IPS DF 6.9 (cell line): ENCODE results near the gene ARHGAP24.
"Not testable (repeated sequence)": the region's sequence is repeated elsewhere in the genome, so short reads cannot be mapped to it uniquely, and the experiment has no call there.

Source experiments
- DNase-seq: peaks from one replicate; pipeline ENCODE4 v3.0.0-alpha.2; 2013; ENCODE audit warnings: low read depth, low spot score
- H3K27ac ChIP-seq: one replicate; pipeline ENCODE4 v1.5.1; 2013; ENCODE audit warnings: low read length, control low read depth
- H3K27me3 ChIP-seq: 2 replicates; pipeline ENCODE4 v1.6.1; 2013; ENCODE audit warnings: mild to moderate bottlenecking, low read length; ENCODE audit not compliant: control insufficient read depth, insufficient read depth
- H3K36me3 ChIP-seq: 2 replicates; pipeline ENCODE4 v1.6.1; 2013; ENCODE audit warnings: low read length; ENCODE audit not compliant: control insufficient read depth, insufficient read depth
- H3K4me1 ChIP-seq: 2 replicates; pipeline ENCODE4 v1.6.1; 2013; ENCODE audit warnings: low read length; ENCODE audit not compliant: control insufficient read depth, insufficient read depth
- H3K4me3 ChIP-seq: 2 replicates; pipeline ENCODE4 v1.5.1; 2013; ENCODE audit warnings: mild to moderate bottlenecking, low read length
- H3K9me3 ChIP-seq: 2 replicates; pipeline ENCODE4 v1.6.1; 2013; ENCODE audit warnings: low read length, inconsistent platforms; ENCODE audit not compliant: control insufficient read depth, insufficient read depth
- WGBS: extraction: QIAGEN DNeasy Blood & Tissue Kit; methylation state at CpG from one replicate; pipeline ENCODE4 v1.1.7; 2013; ENCODE audit warnings: mixed read lengths, missing lambda C conversion rate; ENCODE audit not compliant: insufficient read length, insufficient coverage; 5-methylcytosine and 5-hydroxymethylcytosine counted together

ARHGAP24 gene

GRCh38 chr4:85901500-85901899, 426.6 kb downstream of the ARHGAP24 start:
- Histone ChIP-seq H3K4me3 (no peak overlapping the region), H3K27me3 (no peaks in the 10 kb centered on the region), H3K36me3 (no peaks in the 10 kb centered on the region), H3K9me3 (no peaks in the 10 kb centered on the region), H3K4me1 (no peaks in the 10 kb centered on the region), H3K27ac (no peak overlapping the region)
- no peak for DNase-seq

- WGBS = no CpG with 5 or more reads among the region's 11 CpGs
- not testable (repeated sequence) for H3K36me3 ChIP-seq, H3K9me3 ChIP-seq, H3K27ac ChIP-seq, H3K27me3 ChIP-seq, H3K4me1 ChIP-seq, DNase-seq, H3K4me3 ChIP-seq
Observed at GRCh38 chr4:85902647-85903046, 427.7 kb downstream of the ARHGAP24 start.

GRCh38 chr4:85905761-85906160, 430.8 kb downstream of the ARHGAP24 start:
- no peaks in the 10 kb centered on the region for H3K36me3 ChIP-seq
- H3K27ac ChIP-seq = no peak overlapping the region
- H3K9me3 ChIP-seq = no peaks in the 10 kb centered on the region
- no peaks in the 10 kb centered on the region for H3K4me1 ChIP-seq
- WGBS = no CpG with 5 or more reads among the region's 2 CpGs
- no peak overlapping the region for H3K4me3 ChIP-seq
- no peak for DNase-seq
- H3K27me3 ChIP-seq = no peaks in the 10 kb centered on the region

GRCh38 chr4:85907001-85907400, 432.1 kb downstream of the ARHGAP24 start:
- WGBS = no CpG with 5 or more reads among the region's 2 CpGs
- Histone ChIP-seq H3K36me3 (no peaks in the 10 kb centered on the region), H3K4me1 (no peaks in the 10 kb centered on the region), H3K27me3 (no peaks in the 10 kb centered on the region), H3K4me3 (no peak overlapping the region), H3K27ac (no peak overlapping the region), H3K9me3 (no peaks in the 10 kb centered on the region)
- DNase-seq = no peak

GRCh38 chr4:85909851-85910250, 434.9 kb downstream of the ARHGAP24 start:
- H3K4me1 ChIP-seq = no peaks in the 10 kb centered on the region
- no peaks in the 10 kb centered on the region for H3K36me3 ChIP-seq
- no peak overlapping the region for H3K4me3 ChIP-seq
- no peak for DNase-seq
- H3K9me3 ChIP-seq = no peaks in the 10 kb centered on the region
- WGBS = no CpG with 5 or more reads among the region's 10 CpGs
- H3K27ac ChIP-seq = no peak overlapping the region
- no peaks in the 10 kb centered on the region for H3K27me3 ChIP-seq

DNA sequence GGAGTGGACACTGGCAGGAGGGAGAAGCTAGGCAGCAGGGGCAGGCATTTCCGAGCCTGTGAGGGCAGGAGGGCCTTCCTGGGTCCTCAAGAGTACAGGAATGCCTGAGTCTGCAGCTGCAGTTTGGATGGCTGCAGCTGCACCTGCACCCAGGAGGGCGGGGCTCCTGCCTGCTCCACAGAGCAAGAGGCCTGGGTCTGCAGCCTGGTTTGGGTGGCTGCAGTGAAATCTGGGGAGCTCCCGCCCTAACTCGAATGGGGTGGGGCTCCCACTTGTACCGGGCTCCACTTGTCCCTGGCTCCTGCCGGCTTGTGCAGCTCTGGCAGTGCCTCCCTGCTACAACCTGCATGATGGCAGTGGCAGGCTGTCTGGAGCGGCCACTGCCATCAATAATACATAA, 436.0 kb downstream of the ARHGAP24 start:
- Histone ChIP-seq H3K4me1 (no peaks in the 10 kb centered on the region), H3K27me3 (no peaks in the 10 kb centered on the region), H3K36me3 (no peaks in the 10 kb centered on the region), H3K9me3 (no peaks in the 10 kb centered on the region), H3K4me3 (no peak overlapping the region), H3K27ac (no peak overlapping the region)
- DNase-seq = no peak
- WGBS = no CpG with 5 or more reads among the region's 7 CpGs

DNA sequence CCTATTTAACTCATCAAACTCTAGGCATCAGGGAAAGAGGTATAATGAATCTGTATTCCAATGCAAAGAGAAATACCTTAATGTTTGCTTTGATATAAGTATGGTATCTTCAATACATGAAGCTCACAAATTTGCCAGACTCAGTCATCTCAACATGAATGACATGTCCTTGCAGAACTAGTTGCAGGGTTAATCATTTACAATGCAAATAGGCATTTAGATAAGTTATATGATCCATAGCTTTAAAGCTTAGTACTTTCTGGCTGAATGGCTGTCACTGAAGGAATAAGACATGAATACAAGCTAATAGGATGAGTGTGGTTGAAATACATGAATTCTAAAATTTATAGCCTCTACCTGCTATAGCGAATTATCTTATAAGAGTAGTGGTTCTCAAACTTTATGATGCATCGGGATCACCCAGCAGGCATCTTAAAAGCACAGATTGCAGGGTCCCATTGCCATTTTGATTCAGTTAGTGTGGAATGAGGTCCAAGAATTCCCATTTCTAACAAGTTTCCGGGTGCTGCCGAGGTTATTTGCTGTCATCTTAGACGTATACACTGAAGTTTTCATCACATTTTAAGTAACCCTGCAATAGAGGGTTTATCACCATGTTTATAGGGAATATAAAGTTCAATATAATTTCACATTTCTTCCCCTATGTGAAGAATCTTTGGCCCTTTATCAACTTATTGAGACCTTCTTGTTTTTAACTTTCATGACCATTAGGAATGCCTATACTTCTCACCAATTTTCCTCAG, 439.2 kb downstream of the ARHGAP24 start:
- Histone ChIP-seq H3K27me3 (no peaks in the 10 kb centered on the region), H3K9me3 (no peaks in the 10 kb centered on the region), H3K27ac (no peak overlapping the region), H3K4me1 (no peaks in the 10 kb centered on the region), H3K36me3 (no peaks in the 10 kb centered on the region), H3K4me3 (no peak overlapping the region)
- no CpG with 5 or more reads among the region's 5 CpGs for WGBS
- DNase-seq = no peak

DNA sequence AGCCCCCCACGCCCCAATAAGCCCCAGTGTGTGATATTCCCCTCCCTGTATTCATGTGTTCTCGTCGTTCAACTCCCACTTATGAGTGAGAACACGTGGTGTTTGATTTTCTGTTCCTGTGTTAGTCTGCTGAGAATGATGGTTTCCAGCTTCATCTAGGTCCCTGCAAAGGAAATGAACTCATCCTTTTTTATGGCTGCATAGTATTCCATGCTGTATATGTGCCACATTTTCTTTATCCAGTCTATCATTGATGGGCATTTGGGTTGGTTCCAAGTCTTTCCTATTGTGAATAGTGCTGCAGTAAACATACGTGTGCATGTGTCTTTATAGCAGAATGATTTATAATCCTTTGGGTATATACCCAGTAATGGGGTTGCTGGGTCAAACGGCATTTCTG, 440.6 kb downstream of the ARHGAP24 start:
- not testable (repeated sequence) for H3K27me3 ChIP-seq, H3K4me1 ChIP-seq, H3K27ac ChIP-seq, H3K4me3 ChIP-seq, H3K36me3 ChIP-seq, H3K9me3 ChIP-seq, DNase-seq
- WGBS = no CpG with 5 or more reads among the region's 6 CpGs

GRCh38 chr4:85919200-85919887, 444.4 kb downstream of the ARHGAP24 start:
- no peaks in the 10 kb centered on the region for H3K9me3 ChIP-seq
- H3K4me1 ChIP-seq = no peaks in the 10 kb centered on the region
- DNase-seq = no peak
- H3K27ac ChIP-seq = no peak overlapping the region
- H3K36me3 ChIP-seq = no peaks in the 10 kb centered on the region
- H3K27me3 ChIP-seq = peaks cover 1% of the 10 kb centered on the region; the same call in 1 of the 2 replicates
- H3K4me3 ChIP-seq = no peak overlapping the region
- WGBS = no CpG with 5 or more reads among the region's 6 CpGs

DNA sequence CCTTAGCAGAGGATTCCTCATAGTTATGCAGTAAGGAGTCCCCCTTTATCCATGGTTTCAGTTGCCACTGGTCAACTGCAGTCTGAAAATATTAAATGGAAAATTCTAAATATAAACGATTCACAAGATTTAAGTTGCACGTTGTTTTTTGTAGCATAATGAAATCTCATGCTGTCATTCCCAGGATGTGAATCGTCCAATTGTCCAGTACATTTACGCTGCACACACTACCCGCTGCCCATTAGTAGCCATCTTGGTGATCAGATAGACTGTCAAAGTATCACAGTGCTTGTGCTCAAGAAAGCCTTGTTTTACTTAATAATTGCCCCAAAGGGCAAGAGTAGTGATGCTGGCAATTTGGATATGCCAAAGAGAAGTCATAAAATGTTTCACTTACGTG, 450.1 kb downstream of the ARHGAP24 start:
- no CpG with 5 or more reads among the region's 6 CpGs for WGBS
- no peak for DNase-seq
- Histone ChIP-seq H3K27ac (no peak overlapping the region), H3K27me3 (peaks cover 1% of the 10 kb centered on the region; the same call in 1 of the 2 replicates), H3K36me3 (no peaks in the 10 kb centered on the region), H3K4me1 (peaks cover 3% of the 10 kb centered on the region; the same call in 1 of the 2 replicates), H3K4me3 (no peak overlapping the region), H3K9me3 (no peaks in the 10 kb centered on the region)
